Cerebellar nuclear complex (tissue), 1 donor: ENCODE results near the gene EEF2K.

ENCODE experiments used
- DNase-seq, 2 experiments: peaks; one replicate each; lab custom pipeline; 2025; lab: John Stamatoyannopoulos, UW

The EEF2K gene

GRCh38 chr16:22317625-22318024 is 111.5 kb downstream of the EEF2K start:
- no peak for DNase-seq

DNA sequence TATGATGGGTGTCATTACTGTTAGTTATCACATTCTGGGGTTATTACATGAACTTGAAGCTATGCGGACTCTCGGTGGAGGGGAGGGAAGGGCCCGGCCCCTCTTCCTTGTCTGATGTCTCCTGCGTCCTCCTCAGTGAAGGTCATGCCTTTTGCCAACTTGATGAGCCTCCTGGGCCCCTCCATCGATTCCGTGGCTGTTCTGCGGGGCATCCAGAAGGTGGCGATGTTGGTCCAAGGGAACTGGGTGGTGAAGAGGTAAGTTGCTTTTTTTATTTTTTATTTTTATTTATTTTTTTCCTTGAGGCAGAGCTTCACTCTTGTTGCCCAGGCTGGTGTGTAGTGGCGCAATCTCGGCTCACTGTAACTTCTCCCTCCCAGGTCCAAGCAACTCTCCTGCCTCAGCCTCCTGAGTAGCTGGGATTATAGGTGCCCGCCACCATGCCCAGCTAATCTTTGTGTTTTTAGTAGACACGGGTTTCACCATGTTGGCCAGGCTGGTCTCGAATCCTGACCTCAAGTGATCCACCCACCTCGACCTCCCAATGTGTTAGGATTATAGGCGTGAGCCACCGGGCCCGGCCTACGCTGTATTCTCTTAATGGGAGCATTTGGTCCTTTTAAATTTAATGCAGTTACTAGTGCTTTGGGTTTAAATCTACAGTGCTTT is 112.7 kb downstream of the EEF2K start:
- DNase-seq, result no peak

GRCh38 chr16:22320572-22321339 is 114.7 kb downstream of the EEF2K start:
- no peak for DNase-seq

DNA sequence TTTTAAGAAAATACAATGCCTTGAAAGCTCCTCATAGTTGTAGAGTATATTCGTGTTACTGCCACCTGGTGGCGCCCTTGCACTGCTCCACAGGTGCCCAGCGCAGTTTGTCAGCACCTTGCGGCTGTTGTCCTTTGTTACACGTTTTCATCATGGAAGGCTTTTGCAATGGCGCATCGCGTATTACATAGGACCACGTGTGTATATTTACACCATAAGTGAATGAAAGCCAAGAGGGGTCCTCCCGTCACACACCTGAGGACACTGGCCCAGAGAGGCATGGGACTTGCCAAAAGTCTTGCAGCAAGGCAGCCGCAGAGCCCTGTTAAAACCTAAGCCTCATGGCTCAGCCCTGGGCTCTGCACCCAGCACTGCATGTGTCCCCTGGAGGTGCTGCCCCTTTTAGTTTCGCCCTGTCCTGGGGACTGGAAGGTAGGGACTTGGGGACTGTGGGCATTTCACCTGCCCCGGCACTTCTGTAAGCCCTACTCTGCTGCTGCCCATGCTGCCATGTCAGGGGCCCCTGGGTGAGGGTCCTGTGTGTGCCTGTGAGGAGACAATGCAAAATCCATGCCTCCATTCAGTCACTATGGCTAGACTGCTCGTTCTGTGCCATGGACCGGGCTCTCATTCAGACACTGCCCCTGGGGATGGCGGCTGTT is 115.4 kb downstream of the EEF2K start:
- DNase-seq, result peak; percentile 11 to 65

DNA sequence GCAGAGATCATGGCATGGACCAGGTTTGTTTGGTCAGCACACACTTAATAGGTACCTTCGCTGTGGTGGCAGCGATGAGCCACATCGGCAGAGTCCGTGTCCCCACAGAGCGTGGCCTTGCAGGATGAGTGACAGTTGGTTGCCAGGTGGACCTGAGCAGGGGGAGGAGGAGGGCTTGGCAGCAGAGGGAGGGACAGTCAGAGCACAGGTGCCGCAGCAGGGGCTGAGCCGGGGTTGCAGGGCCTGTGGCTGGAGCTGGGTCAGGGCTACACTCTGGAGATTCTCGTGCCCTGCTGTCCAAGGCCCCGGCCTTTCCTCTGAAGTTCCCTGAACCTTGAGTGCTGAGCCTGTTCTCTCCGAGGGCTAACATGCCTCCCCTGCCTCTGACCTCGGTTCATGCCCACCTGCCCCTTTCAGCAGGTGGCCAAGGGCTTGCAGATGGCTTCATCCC is 116.0 kb downstream of the EEF2K start:
- peak; percentile 2 to 28 for DNase-seq

- DNase-seq, result no peak
Observed at GRCh38 chr16:22322741-22323140, 116.7 kb downstream of the EEF2K start.

DNA sequence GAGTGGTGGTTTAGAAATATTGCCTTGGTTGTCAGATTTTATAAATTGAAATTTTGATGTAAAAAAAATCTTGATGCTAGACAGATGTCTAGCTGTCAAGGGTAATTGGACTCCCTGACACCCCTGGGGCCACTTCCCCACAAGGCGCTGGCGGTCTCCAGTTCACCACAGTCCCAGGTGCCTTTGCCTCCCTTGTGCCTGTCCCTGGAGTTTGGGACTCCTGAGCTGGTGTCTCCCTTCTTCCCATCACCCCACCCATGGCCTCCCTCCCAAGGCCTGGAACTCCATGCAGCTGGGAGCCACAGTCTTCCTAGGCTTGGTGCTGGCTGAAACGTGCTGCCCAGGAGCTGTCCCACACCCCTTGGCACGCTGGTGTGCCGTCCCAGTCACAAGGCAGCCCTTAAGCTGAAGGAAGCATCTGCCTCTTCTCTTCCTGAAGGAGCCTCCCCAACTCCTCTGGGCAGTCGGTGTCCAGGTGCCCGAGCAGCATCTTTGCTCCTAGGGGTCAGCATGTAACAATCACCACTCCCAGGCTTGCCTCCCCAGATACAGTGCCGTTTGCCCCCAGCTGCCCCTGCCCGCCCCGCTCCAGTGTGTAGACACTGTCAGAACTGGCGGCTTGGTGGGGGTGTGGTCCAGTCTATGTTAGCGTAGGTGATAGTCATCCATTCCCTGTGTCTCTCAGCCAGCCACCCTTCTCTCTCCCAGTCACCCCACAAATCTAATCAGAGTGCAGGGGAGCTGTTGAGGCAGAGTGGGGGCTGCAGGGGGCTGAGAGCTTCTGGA is 117.3 kb downstream of the EEF2K start:
- no peak for DNase-seq

DNA sequence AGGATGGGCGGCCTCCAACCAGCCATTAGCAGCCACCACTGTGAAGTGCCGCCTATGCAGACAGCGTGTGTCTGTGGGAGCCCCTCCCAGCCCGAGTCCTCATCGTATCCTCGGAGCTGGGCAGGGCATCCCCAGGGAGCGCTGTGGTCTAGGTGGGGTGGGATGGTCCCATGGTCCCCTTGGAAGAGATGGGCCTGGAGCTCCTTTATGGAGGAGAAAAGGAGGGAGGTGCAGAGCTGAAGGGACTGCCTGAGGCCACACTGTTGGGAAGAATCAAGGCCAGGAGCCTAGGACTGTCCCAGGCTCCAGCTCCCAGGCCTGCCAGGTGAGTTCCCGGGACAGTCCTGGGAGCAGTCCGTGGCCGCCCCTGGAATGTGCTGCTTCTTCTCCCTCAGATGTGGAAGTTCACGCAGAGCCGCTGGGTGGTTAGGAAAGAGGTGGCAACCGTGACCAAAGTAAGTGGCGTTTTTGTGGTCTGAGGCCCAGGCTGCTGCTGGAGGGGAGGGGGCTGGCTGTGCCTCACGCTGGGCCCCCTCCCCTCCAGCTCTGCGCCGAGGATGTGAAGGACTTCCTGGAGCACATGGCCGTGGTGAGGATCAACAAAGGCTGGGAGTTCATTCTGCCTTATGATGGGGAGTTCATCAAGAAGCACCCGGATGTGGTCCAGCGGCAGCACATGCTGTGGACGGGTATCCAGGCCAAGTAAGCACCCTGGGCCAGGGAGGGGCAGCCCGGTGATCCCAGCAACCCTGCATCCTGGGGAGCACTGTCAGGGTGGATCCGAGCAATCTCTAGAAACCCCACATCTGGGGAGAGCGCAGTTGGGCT is 118.1 kb downstream of the EEF2K start:
- no peak for DNase-seq

- DNase-seq, result no peak
Observed at GRCh38 chr16:22324787-22325597, 118.9 kb downstream of the EEF2K start.

- no peak for DNase-seq
Observed at GRCh38 chr16:22325598-22326368, 119.7 kb downstream of the EEF2K start.

- no peak for DNase-seq
Observed at GRCh38 chr16:22326369-22326652, 120.2 kb downstream of the EEF2K start.

DNA sequence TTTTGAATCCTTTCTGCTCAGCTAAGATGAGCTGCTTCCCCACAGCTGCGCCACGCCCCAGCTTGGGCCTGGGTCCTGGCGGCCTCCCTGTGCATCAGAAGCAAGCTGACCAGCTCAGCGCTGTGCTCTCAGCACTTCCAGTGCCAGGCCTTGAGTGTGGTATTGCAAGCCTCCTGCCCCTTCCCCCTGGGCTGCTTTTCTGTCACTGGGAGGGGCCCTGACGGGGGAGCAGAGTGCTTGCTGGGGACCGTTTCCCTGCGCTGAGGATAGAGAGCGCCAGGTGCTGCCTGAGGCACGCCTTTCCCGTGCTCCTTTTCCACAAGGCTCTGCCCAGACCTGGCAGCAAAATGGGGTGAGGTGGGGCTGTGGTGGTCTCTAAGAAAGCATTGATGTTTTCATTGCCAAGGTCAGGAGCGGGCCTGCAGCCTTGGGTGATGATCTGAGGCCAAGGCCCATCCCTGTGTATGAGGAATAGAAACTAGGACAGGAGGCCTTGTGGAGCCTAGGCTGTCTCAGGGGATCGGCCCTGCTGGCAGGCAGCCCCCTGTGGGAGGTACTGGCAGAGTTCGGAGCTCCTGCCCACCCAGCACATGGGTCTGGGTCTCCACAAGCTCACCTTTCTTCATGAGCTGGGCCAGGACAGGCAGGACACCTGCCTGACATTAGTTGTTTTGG is 120.8 kb downstream of the EEF2K start:
- no peak for DNase-seq

DNA sequence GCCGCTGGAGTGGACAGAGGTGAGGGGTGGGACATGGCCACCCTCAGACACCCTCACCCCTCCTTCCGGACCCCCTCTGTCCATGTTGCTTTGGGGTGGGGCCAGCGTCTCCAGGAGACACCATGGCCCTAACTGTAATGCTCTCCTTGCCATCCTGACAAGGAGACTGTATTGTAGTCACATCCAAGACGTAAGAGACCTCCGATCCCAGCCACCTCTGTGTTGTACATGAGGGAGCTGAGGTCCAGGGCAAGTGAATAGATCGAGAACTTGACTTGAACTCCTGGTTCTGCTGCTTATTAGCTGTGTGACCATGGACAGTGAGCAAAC is 121.3 kb downstream of the EEF2K start:
- no peak for DNase-seq

DNA sequence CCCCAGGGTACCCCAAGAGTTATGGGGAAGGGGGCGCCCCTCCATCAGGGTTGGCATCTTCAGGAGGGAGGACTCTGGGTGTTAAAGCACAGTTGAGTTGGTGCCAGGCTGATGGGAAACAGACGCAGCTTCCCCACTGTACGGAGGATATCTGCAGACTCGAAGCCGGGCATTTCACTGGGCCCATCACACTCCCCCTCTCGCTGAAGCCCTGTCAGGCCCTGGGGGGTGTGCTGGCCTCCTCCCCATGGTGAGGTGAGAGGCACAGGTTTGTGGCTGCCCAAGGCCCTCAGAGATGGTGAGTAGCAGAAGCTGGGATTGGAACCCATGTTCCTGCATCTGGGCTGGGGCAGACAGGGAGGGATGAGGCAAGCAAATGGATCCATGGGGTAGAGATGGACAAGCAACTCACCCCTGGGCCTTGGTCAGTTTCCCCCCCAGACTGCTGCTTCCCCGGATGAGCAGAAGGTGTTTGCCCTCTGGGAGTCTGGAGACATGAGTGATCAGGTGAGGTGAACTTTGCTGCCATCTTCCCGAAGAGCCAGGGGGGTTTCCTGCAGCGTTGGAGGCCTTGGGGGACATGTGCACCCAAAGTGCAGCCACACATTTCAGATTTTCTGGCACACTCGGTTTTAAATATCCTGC is 122.1 kb downstream of the EEF2K start:
- no peak for DNase-seq

DNA sequence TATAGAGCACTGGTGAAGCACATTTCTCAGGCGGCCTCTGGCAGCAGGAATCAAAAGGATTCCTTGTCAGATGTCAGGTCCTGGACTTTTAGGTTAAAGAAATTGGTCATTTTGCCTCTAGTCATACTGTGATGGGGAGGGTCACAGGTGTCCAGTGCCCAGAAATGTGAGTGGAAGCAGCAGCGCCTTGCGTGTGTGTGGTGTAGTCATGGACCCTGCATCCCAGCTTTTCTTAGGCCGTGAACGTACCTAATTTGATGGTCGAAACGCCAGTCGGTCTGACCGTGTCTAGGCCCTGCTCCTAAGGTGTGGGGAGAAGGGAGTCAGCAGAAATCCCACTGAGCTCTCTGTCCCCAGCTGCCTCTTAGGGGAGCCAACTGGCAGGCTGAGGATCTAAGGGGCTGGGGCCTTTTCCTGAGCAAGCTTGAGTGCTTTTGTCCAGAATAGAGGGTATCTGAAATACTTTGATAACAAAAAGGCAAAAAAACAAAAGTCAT is 123.2 kb downstream of the EEF2K start:
- no peak for DNase-seq

DNA sequence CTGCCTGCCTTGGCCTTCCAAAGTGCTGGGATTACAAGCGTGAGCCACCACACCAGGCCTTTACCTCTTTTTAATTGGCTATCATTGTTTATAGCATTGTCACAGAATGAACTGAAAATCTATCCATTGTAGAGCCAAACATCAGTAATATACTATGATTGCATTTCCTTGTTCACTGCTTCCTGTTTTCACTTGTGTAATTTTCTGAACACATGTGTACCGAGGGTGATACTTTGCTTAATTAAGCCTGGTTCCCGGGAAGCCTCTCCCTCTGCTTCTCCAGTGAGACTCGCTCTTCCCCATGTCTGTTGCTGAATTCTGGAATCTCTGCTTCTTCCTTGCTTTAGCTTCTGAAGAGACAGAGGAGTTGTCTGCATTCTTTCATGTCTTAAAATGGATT is 124.2 kb downstream of the EEF2K start:
- no peak for DNase-seq

DNA sequence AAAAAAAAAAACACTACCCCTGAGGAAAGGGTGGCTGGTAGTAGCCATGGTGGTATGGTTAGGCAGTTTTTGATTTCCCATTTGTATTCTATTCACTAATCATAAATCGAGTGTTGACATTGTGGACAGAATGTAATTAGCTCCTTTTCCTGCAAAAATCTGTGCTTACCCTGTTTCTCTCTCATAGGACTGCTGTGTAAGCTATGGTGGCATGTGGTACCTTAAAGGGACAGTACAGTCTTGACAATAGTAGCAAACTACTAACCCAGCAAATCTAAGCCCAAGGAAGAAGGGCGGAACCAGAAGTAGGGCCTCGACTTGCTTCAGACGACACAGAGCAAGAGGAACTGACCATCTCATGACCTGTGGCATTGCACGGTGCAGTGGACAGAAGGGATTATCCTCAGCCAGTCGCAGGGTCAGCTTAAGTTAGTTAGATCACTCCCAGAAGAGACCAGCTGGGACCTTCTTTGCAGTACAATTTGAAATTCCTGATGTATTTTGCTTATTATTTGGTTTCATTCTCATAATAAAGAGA is 127.4 kb downstream of the EEF2K start:
- DNase-seq, result no peak

DNA sequence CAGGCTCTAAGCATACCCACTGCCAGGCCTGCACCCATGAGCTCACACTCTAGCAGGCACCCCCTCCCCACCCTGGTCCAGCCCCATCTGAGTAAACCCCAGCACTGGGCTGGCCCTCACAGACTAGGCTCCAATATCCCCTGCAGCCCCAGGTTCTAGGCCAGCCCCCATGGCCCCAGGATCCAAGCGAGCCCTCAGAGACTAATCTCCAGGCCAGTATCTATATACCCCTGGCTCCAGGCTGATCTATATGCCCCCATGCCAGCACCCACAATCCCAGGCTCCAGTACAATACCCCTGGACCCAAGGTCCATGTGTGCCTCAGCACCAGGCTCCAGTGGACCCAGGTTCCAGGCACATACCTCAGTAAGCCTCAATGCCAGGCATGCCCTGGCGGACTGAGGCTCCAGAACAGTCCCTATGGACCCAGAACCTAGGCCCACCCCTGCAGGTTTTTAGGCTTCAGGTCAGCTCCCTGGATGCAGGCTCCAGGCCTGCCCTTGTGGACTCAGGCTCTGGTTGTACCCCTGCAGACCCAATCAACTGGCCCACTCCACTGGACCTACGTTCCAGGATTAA is 129.7 kb downstream of the EEF2K start:
- no peak for DNase-seq
